SK-N-DZ (cell line): ENCODE measurements around the gene CHID1.
A peak's percentile ranks its signal among the peaks of the same experiment; 100 is the strongest.

Source experiments
- DNase-seq: peaks from one replicate; pipeline ENCODE4 v3.0.0-alpha.2; 2015; ENCODE audit warnings: low spot score

Gene CHID1

DNA sequence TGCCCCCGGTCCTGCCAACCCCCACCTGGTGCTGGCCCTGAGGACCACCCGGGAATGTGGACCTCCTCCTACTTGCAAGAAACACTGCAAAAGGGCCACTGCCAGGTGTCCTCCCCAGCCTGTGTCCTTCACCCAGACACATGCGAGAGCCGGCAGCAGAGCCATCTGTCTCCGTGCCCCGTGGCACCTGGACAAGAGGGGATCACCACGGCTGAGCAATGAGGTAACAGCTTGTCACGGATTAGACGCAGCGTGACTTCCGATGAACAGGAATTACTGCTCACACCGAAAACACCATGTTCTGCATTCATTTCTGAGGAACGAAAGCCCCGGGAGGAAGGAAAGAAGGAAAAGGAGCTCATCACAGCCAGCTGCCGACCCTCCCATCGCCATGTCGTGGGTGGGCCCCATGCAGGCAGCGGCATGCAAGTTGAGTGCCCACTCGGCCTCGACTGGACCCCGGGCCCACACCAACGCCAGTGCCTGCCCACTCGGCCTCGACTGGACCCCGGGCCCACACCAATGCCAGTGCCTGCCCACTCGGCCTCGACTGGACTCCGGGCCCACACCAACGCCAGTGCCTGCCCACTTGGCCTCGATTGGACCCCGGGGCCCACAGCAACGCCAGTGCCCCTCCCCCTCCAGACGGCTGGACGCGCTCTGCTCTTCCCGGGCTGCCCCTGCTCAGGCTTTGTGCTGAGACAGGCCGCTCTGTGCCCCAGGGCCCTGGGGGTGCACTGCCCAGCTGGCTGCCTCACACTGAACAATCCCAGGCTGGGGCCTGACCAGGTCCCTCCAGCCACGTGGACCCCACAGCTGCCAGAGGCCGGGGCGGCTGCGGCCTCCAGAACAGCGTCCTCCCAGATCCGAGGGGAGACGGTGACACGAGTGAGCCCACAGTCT lies 22.0 kb downstream of the CHID1 start:
- no peak for DNase-seq

DNA sequence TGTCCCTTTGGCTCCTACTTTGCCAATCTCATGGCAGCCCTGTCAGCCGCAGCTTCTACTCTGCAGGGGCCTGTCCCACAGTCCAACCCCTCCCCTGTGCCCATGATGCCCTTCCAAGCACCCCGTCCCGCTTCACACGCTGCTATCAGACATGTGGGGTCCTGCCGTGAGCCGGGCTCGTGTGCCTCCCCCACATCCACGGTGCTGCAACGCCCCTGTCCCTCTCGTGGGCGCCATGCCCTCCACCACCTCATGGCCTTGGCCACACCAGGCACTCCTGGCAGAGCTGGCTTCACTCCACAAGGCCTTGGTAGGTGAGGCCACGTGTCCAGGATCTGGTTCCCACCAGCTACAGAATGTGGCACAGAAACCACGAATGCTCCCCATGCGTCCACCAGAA lies 23.0 kb downstream of the CHID1 start:
- DNase-seq, result no peak

DNA sequence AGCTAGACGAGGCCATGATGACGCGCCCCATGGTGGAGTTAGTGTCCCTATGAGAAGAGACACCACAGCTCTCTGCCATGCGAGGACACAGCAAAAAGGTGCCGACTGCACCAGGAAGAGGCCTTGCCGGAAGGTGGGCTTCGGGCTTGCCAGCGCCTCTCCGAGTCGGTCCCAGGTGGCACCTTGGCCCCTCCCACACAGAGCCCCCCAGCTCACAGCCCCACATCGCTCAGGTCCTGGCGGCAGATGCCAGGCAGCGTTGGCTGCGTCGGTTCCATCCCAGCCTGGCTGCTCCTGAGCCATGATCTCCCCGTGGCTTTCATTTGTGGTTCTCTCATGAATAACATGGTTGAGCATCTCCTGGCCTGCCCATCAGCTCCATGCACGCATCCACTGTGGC lies 24.0 kb downstream of the CHID1 start:
- no peak for DNase-seq

DNA sequence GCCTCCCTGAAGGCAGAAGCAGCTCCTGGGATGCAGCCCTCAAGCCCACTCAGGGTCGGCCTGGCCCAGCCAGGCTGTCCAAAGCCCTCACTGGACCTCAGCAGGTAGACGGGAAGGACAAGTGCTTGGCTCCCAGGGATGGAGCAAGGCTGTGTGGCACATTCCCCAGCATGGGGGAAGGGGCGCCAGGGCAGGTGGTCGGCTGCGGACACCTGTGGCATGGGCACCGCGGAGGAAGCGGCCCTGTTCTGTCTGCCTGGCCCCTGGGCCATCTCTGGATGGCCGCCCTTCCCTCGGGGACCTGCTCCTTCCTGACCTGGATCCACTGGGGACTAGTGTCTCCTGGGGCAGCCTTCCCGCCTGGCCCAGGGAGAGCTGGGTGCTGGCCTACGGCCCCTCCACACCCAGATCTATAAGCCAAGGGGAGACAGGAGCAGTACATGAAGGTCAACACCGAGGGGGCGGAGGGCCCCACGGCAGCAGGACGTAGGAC lies 26.0 kb downstream of the CHID1 start:
- no peak for DNase-seq

DNA sequence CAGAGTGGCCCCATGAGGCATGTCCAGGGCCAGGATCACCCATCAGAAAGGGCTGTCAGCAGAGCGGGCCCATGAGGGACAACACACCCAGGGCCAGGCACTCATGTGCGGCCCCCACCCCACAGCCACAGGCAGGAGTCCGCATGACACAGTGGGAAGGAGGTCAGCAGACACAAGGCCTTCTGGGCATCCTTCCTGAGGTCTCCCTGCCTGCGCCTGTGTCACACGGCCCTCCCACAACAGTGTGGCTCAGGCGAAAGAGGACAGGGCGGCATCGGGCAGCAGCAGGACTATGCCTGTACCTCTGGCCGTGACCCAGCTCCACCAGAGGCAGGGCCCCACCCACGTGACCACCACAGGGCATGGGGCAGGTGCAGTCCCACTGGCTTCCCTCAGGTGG lies 27.1 kb downstream of the CHID1 start:
- DNase-seq, result no peak

GRCh38 chr11:882596-882995 lies 28.0 kb downstream of the CHID1 start:
- DNase-seq, result no peak

DNA sequence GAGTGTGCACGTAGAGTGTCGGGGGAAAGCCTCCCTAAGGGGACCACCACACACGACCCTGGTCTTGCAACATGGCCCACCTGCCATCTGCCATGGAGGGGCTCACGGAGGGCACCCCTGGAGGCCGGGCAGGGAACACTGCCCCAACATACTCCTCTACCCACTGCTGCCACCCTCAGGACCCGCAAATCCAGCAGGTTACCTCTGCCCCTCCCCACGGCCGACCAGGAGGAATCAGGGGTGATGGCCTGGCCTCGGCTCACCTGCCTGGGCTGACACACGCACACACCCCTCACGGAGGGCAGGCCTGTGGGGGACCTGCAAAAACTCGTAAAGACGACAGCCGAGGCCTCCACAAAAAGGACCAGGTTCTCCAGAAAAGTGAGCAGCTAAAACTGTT lies 30.2 kb downstream of the CHID1 start:
- no peak for DNase-seq

DNA sequence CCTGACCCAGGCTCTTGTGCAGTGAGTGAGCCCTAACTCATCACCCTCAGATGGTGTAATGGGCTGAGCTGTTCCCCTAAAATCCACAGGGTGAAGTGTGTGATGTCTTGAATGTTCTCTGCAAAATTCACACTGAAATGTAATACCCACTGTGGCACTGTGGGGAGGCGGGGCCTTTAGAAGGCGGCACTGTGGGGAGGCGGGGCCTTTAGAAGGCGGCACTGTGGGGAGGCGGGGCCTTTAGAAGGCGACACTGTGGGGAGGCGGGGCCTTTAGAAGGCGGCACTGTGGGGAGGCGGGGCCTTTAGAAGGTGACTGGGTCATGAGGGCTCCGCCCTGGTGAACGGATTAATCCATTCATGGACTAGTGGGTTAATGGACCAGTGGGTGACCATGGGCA lies 33.0 kb downstream of the CHID1 start:
- no peak for DNase-seq

- no peak for DNase-seq
Observed at GRCh38 chr11:876545-876944, 34.1 kb downstream of the CHID1 start.

- no peak for DNase-seq
Observed at GRCh38 chr11:875769-876301, 34.8 kb downstream of the CHID1 start.

DNA sequence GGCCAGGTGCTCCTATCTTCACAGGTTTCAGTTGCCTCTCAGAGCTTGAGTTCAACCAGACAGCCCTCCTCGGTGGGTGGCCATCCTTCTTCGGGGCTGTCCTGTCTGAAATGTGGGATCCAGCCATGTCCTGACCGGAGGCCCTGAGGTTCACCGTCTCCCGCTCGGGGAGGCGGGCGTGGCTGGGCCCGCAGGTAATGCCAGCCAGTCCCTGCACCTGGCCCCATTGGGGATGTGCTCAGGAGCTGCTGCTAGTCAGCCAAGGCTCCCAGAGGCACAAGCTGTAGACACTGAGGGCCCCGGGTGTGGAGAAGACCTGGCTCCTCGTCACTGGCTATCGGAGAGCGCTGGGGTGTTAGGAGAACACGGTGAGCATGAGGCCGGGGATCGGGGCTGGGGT lies 35.4 kb downstream of the CHID1 start:
- no peak for DNase-seq

GRCh38 chr11:873706-874105 lies 36.9 kb downstream of the CHID1 start:
- DNase-seq, result no peak

- DNase-seq, result no peak
Observed at GRCh38 chr11:872799-873198, 37.8 kb downstream of the CHID1 start.

DNA sequence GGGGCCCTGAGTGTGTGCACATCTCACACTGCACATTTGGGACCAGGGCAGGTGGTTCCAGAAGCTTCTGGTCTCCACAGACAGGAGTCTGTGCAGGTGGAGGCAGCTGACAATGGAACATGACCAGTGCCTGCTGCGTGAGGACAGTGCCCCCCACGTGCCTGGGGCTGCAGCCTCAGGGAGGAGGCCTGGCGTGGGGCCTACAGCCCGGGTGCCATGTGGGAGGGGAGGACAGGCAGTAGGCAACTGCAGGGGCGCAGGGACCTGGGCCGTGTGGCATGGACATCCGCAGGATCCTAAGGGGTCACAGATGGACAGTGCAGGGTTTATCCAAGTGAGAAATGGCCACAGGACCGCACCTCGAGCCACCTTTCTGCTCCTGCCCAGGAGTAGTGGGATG lies 39.1 kb downstream of the CHID1 start:
- no peak for DNase-seq

GRCh38 chr11:870418-870817 lies 40.2 kb downstream of the CHID1 start:
- DNase-seq, result no peak

DNA sequence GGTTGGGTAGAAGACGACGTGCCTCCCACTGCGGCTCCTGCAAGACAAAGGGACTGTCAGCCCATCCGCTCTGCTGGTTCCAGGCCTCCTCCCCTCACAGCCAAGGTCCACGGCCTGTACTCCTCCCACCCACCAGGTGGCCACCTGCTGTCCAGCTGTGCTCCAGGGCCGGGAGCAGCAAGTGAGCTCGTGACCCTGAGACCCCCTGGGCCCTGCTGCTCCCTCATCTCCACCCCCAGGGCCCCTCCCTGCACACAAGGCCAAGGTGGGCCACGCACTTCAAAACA lies 40.5 kb downstream of the CHID1 start:
- peak; percentile 45 for DNase-seq

DNA sequence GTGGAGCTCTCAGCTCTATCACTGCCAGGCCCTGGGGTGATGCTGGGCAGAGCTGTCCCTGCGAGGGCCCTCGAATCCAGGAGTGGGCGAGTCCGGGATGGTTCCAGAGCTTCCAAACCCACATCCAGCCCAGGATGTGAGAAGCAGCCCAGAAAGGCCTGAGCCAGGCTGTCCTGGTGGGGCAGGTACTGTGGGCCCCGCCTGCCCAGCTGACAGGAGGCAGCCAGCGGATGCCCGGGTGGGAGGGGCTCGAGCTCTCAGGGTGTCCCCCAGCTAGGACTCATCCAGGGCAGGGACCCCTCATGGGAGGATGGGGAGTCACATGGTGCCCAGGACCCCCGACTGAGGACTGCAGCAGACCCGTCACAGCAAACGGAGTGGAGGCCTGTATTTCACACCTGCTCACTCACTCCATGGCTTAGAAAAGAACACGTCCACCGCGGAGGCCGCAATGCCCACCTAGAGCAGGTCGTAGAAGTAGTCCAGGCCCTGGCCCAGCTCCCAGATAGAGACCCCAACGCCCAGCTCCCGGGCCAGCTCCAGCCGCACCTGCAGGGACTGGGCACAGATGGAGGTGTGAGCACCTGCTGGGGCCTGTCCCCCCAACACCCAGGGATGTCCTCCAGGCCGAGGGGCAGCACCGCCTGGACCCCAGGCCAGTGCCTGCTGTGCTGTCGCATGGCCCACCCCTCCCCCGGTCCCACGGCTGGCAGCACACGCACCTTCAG lies 41.0 kb downstream of the CHID1 start:
- DNase-seq, result no peak

DNA sequence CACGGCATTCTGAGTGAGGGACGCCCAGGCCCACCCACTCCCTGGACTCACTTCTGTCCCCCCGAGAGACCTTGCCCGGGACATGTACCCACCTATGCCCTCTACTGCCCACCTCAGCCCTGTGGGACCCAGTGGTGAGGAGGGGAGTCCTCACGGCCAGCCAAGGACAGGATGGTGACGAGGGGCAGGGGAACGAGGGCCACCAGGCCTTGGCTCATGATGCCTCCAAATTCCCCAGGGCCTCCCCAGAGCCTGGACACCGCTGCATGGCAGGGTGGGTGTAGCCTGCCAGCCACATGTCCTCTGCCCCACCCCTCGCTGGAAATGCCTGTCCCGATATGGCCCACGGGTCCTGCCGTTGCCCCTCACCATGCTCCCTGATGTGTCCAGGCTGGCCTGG lies 41.8 kb downstream of the CHID1 start:
- no peak for DNase-seq

DNA sequence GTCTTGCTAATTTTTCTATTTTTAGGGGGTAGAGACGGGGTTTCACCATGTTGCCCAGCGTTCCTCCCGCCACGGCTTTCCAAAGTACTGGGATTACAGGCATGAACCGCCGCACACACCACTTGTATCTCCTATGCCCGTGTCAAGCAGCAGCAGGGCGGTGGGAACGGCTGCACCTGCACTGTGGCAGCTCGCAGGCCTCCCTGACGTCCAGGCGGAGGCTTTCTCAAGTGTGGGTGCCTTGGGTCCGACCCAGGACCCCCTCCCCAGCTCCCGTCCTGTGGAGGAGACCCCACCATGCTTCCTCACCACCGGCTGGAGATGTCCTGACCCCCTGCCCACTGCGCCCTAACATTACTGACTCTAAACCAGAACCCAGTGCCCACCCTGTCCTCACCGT lies 42.2 kb downstream of the CHID1 start:
- no peak for DNase-seq

DNA sequence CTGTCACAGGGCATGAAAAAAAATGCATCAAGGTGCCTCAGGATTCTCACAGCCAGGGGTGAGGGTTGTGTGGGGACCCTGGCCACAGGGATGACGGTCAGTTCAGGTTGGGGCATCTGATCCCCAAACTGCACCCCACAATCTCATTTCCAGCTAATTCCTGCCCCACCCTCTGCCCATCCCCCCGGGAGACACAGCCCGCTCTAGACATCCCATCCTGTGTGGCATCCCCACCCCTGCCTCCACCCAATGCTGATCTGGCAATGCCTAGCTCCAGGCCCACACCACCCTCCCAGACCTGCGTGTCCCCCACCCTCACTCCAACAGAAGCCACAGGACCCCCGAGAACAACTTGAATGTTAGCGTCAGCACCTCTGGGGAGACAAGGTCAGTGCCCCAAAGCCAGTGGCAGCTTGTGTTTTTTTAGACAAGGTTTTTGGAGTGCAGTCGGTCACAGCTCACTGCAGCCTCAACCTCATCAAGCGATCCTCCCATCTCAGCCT lies 42.7 kb downstream of the CHID1 start:
- DNase-seq, result no peak

GRCh38 chr11:866481-866880 lies 44.1 kb downstream of the CHID1 start:
- DNase-seq, result no peak
